ENCODE results near the gene SLC46A2. TPM values are rescaled to one million over a fixed set of nuclear protein-coding genes. Genes with fewer than 3 reads are reported as not detected.

Gene SLC46A2
- total RNA-seq, 4 donors from 2014 or later = 0.27 TPM; not detected in 3

DNA sequence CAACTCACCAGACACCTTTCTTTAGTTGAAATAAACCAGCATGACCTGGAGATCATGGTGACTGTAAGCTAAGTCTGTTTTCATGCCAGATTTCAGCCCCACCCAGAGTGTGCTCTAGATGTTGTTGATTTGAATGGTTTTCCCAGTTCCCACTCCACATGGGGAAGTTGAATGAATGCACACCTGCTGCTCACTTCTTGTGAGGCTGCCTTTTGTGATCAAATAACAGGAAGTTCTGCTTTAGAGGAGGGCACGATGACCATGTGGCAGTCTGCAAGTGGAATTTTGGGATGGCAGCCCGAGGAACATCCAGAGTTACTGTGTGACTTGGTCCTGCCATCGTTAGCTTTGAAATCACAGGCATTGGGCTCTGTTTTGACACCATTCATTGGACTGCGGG lies 18.7 kb downstream of the SLC46A2 start:
- H3K36me3 ChIP-seq = no peaks in the 10 kb centered on the region

DNA sequence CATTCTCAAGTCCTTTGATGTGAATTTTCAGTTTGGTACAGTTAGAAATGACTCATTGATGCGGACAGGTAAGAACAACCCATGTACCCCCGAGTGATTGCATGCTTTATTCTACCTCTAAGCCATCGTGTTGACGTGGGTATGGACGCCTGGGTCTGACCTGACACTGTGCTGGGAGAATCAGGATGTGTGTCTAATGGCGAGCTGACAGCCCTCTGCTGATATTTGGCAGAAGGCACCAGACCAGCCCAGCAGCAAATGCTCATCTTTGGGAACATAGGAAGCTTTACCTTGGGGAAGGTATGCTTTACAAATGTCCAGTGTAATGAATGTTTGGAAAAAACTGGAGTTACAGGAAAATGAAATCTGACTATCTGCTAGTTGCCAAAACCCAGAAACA lies 20.1 kb downstream of the SLC46A2 start:
- TF ChIP-seq POLR2A (IDR thresholded peaks at IDR 0.05) = no peak
- TF ChIP-seq, protein P1, sequence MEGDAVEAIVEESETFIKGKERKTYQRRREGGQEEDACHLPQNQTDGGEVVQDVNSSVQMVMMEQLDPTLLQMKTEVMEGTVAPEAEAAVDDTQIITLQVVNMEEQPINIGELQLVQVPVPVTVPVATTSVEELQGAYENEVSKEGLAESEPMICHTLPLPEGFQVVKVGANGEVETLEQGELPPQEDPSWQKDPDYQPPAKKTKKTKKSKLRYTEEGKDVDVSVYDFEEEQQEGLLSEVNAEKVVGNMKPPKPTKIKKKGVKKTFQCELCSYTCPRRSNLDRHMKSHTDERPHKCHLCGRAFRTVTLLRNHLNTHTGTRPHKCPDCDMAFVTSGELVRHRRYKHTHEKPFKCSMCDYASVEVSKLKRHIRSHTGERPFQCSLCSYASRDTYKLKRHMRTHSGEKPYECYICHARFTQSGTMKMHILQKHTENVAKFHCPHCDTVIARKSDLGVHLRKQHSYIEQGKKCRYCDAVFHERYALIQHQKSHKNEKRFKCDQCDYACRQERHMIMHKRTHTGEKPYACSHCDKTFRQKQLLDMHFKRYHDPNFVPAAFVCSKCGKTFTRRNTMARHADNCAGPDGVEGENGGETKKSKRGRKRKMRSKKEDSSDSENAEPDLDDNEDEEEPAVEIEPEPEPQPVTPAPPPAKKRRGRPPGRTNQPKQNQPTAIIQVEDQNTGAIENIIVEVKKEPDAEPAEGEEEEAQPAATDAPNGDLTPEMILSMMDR (IDR thresholded peaks at IDR 0.05) = no peak
- DNase-seq = no peak
- H3K4me3 ChIP-seq (replicated peaks in 1 of 3) = no peak overlapping the region
- no peaks in the 10 kb centered on the region for H3K9me3 ChIP-seq
- no peaks in the 10 kb centered on the region for H3K36me3 ChIP-seq
- WGBS, 2 donors = 88 to 94% methylated on average over 6 of the region's 6 CpGs
- intact Hi-C loops (cut with DNase I) = no loop called here
- no peaks in the 10 kb centered on the region for H3K27me3 ChIP-seq
- H3K4me1 ChIP-seq = no peaks in the 10 kb centered on the region
- no peak overlapping the region for H3K27ac ChIP-seq

More for the DNA sequence above, 18.7 kb downstream of the SLC46A2 start:
- Histone ChIP-seq H3K9me3 (no peaks in the 10 kb centered on the region), H3K27ac (no peak overlapping the region), H3K4me3 (replicated peaks in 1 of 3) (no peak overlapping the region), H3K27me3 (no peaks in the 10 kb centered on the region), H3K4me1 (no peaks in the 10 kb centered on the region)
- TF ChIP-seq POLR2A (IDR thresholded peaks at IDR 0.05) = no peak
- TF ChIP-seq, protein P1 (IDR thresholded peaks at IDR 0.05) = no peak
- DNase-seq = no peak
- 60 to 69% methylated on average over 4 of the region's 4 CpGs for WGBS, 2 donors
- intact Hi-C loops (cut with DNase I) = no loop called here

DNA sequence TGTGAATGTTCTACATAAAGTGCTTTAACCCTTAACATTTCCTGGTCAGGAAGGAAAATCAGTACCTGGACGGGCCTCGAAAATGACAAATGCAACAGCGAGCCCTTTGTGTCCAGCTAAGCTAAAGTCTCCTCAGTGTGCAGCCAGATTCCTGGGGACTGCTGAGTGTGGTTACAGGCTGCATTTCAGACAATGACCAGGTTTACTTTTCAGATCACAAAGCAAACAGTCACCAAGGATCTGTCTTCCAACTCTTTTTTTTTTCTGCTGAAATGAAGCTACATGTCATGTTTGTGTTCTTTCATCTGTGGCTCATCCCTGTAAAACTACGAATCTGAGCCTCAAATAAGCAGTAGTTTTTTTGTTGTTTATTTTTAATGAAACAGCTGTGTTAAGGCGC lies 20.8 kb downstream of the SLC46A2 start:
- no peak for DNase-seq
- Histone ChIP-seq H3K27me3 (no peaks in the 10 kb centered on the region), H3K4me3 (replicated peaks in 1 of 3) (no peak overlapping the region), H3K27ac (no peak overlapping the region), H3K36me3 (no peaks in the 10 kb centered on the region), H3K4me1 (no peaks in the 10 kb centered on the region), H3K9me3 (no peaks in the 10 kb centered on the region)
- intact Hi-C loops (cut with DNase I) = no loop called here
- 77 to 86% methylated on average over 5 of the region's 5 CpGs for WGBS, 2 donors
- no peak for TF ChIP-seq POLR2A (IDR thresholded peaks at IDR 0.05)
- TF ChIP-seq, protein P1 (IDR thresholded peaks at IDR 0.05) = no peak

DNA sequence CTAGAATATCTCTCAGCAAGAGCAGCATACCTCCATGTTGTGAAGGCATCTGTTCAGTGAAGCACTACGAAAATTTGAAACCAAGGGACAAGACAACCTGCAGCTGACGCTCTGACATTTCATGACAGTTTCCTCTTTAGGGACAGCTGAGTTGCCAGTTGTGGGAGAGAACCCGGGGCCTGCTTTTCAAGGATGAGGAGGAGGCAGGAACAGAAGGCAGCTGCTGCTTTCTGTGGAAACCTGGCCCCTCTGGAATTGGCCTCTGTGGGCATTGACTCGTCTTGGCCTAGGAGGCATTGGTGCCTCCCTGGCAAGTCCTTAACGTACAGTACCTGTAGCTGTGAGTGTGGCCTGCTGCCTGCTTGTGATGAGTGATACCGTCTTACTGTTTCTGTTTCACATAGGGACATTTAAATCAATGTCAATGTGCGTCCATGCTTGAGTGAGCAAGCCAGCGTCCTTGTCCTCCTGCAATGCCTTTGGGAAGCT lies 21.6 kb downstream of the SLC46A2 start:
- Histone ChIP-seq H3K36me3 (no peaks in the 10 kb centered on the region), H3K4me3 (replicated peaks in 1 of 3) (no peak overlapping the region), H3K4me1 (no peaks in the 10 kb centered on the region), H3K27me3 (no peaks in the 10 kb centered on the region), H3K9me3 (no peaks in the 10 kb centered on the region), H3K27ac (no peak overlapping the region)
- intact Hi-C loops (cut with DNase I) = no loop called here
- WGBS, 2 donors = 54 to 70% methylated on average over 7 to 8 of the region's 8 CpGs
- TF ChIP-seq POLR2A (IDR thresholded peaks at IDR 0.05) = no peak
- TF ChIP-seq, protein P1 (IDR thresholded peaks at IDR 0.05) = no peak
- DNase-seq = no peak

DNA sequence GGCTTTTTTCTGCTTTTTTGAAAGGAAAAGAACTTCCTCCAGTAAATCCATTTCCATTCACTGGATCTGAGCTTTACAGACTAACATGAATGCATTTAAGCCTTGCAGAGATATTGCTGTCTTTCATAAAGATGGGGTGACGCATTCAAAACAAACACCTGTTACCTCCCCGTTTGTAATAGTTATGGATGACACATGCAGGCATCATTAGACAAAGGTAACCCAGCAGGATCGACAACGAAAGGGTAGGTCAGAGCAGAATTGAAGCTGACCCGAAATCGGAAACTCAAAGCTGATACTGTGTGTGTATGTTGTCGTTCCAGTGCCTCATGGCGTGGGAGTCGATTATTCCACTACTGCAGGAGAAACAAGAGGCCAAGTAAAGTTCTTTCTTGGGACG lies 22.2 kb downstream of the SLC46A2 start:
- DNase-seq = no peak
- Histone ChIP-seq H3K36me3 (no peaks in the 10 kb centered on the region), H3K4me3 (replicated peaks in 1 of 3) (no peak overlapping the region), H3K27ac (no peak overlapping the region), H3K9me3 (no peaks in the 10 kb centered on the region), H3K27me3 (no peaks in the 10 kb centered on the region), H3K4me1 (no peaks in the 10 kb centered on the region)
- intact Hi-C loops (cut with DNase I) = no loop called here
- WGBS, 2 donors = 94% methylated on average over 10 of the region's 10 CpGs
- no peak for TF ChIP-seq POLR2A (IDR thresholded peaks at IDR 0.05)
- TF ChIP-seq, protein P1 (IDR thresholded peaks at IDR 0.05) = no peak
